Epithelial cell of proximal tubule (primary cell): ENCODE data around the gene RPAP2. TPM values are rescaled to one million over a fixed set of nuclear protein-coding genes. Genes with fewer than 3 reads are reported as not detected.

Experiments
- DNase-seq: peaks from one replicate; pipeline ENCODE4 v3.0.0-alpha.2; 2011; ENCODE audit warnings: low read depth
- H3K4me3 ChIP-seq: 2 replicates; pipeline ENCODE4 v1.5.1; 2011; ENCODE audit warnings: low read depth, mild to moderate bottlenecking, low read length
- total RNA-seq: library from RNA; depleted of rRNA; stranded (reverse); fragments of >200 nt; gene quantifications from 2 replicates; pipeline ENCODE4 v1.2.3, GENCODE V29; 2015
- TF ChIP-seq, protein P1 (sequence below): conservative IDR thresholded peaks from 2 replicates; pipeline ENCODE4 v1.5.1; 2012; ENCODE audit warnings: low read depth, mild to moderate bottlenecking, low read length

The RPAP2 gene
- total RNA-seq, 1 donor from 2014 or later = 3.7 TPM

DNA sequence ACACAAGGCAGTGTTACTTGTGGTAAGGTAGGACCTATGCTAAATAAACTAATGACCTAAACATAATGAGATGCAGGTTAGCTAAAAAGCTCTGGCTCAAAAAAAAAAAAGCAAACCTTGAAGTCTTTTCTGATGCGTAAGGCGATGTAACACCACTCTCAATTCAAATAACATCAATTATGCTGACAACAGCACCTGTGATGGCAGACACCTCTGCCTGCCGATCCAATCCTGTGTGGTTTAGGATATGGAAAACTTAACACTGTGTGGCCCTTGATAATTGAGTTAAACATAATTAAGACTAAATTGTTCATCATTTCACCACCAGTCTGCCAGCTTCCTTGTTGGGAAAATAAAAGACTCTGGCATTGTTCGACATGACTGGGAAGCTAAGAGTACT, 9.1 kb downstream of the RPAP2 start:
- H3K4me3 ChIP-seq = no peak overlapping the region
- TF ChIP-seq, protein P1, sequence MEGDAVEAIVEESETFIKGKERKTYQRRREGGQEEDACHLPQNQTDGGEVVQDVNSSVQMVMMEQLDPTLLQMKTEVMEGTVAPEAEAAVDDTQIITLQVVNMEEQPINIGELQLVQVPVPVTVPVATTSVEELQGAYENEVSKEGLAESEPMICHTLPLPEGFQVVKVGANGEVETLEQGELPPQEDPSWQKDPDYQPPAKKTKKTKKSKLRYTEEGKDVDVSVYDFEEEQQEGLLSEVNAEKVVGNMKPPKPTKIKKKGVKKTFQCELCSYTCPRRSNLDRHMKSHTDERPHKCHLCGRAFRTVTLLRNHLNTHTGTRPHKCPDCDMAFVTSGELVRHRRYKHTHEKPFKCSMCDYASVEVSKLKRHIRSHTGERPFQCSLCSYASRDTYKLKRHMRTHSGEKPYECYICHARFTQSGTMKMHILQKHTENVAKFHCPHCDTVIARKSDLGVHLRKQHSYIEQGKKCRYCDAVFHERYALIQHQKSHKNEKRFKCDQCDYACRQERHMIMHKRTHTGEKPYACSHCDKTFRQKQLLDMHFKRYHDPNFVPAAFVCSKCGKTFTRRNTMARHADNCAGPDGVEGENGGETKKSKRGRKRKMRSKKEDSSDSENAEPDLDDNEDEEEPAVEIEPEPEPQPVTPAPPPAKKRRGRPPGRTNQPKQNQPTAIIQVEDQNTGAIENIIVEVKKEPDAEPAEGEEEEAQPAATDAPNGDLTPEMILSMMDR = no peak
- no peak for DNase-seq

GRCh38 chr1:92310185-92310597, 11.3 kb downstream of the RPAP2 start:
- TF ChIP-seq, protein P1 = peak; percentile 67
- no peak for DNase-seq
- H3K4me3 ChIP-seq = no peak overlapping the region

DNA sequence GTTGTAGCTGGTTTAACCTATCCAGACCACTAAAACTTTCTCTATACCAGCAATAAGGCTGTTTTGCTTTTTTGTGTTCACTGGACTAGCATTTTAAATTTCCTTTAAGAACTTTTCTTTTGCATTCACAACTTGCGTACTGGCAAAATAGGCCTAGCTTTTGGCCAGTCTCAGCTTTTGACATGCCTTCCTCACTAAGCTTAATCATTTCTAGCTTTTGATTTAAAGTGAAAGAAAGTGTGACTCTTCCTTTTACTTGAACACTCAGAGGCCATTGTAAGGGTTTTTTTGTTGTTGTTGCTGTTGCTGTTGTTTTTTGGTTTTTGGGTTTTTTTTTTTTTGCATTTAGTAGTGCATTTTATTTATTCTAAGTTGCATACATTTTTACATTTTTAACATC, 15.2 kb downstream of the RPAP2 start:
- DNase-seq = no peak
- H3K4me3 ChIP-seq = no peak overlapping the region
- TF ChIP-seq, protein P1 = no peak

GRCh38 chr1:92315766-92316599, 17.1 kb downstream of the RPAP2 start:
- H3K4me3 ChIP-seq = no peak overlapping the region
- no peak for DNase-seq
- TF ChIP-seq, protein P1 = no peak

DNA sequence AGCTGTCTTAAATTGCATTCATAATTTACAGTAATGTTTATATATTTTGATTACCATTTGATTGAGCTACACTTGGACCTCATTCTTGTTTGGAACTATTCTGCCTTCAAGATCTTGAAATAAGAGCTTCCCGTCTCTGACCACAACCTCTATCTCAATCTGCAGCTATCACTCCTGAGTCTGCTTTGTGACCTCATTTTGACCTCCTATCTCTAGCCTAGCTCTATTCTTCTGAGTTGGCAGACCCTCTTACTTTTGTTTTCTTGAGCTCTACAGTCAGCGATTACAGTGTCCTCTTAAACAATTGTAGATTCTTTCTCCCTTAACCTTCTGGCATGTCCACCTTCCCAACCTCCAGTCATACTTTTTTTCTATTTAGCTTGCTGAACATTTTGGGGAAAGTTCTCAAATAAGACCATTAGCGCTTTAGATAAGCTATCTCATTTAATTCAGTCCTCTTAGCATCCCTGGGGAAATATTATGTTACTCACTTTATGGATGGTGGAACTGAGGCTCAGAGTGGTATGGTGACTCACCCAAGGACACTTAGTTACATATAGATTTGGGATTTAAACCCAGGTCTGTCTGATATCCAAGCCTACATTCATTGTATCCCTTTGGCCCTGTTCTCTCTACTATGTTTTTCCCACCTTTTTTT, 19.1 kb downstream of the RPAP2 start:
- no peak for DNase-seq
- TF ChIP-seq, protein P1 = no peak
- H3K4me3 ChIP-seq = no peak overlapping the region

GRCh38 chr1:92323473-92324453, 24.9 kb downstream of the RPAP2 start:
- H3K4me3 ChIP-seq = no peak overlapping the region
- no peak for DNase-seq
- TF ChIP-seq, protein P1 = no peak
